HepG2 (cell line): ENCODE results near the gene NPC1. TPM values are rescaled to one million over a fixed set of nuclear protein-coding genes. Genes with fewer than 3 reads are reported as not detected.

ENCODE experiments used
- ATF7 ChIP-seq, 2 experiments: fragments of 450-650 bp in 1 of 2; sonication (generic) in 1 of 2; formaldehyde crosslinking in 1 of 2; IDR thresholded peaks; 2 replicates each; pipeline versions ENCODE4 v1.4.0 to v1.6.1; 2016 to 2020; ENCODE audit warnings: antibody characterized with exemption in 1 of 2, mild to moderate bottlenecking in 1 of 2, missing genetic modification reagents in 1 of 2
- BCLAF1 ChIP-seq: fragments of 450-650 bp; IDR thresholded peaks from 2 replicates; pipeline ENCODE4 v1.6.1; 2017; ENCODE audit warnings: mild to moderate bottlenecking
- CBX1 ChIP-seq: IDR thresholded peaks from one replicate; pipeline ENCODE4 v1.6.1; 2016; ENCODE audit warnings: antibody characterized with exemption, low read depth
- DDIT3 ChIP-seq: sonication (generic); formaldehyde crosslinking; IDR thresholded peaks from 2 replicates; pipeline ENCODE4 v1.4.0; 2020; ENCODE audit warnings: mild to moderate bottlenecking, missing genetic modification reagents
- EED ChIP-seq: sonication (generic); formaldehyde crosslinking; IDR thresholded peaks from 2 replicates; pipeline ENCODE4 v1.5.0; 2020; ENCODE audit warnings: mild to moderate bottlenecking, missing genetic modification reagents
- FIP1L1 ChIP-seq: fragments of 200-400 bp; formaldehyde crosslinking; IDR thresholded peaks from 2 replicates; pipeline ENCODE4 v1.6.1; 2018; ENCODE audit warnings: low read depth, mild to moderate bottlenecking, low read length, moderate library complexity, borderline replicate concordance; ENCODE audit not compliant: insufficient read depth
- GPN1 ChIP-seq: sonication (generic); formaldehyde crosslinking; IDR thresholded peaks from 2 replicates; pipeline ENCODE4 v1.5.1; 2020; ENCODE audit warnings: missing genetic modification reagents, borderline replicate concordance
- HMGA1 ChIP-seq: sonication (generic); formaldehyde crosslinking; conservative IDR thresholded peaks from 2 replicates; pipeline ENCODE4 v1.4.0; 2020; ENCODE audit warnings: missing genetic modification reagents
- KAT8 ChIP-seq: IDR thresholded peaks from 2 replicates; pipeline ENCODE4 v1.6.1; 2016; ENCODE audit warnings: missing genetic modification reagents, missing compliant biosample characterization
- KDM5A ChIP-seq: fragments of 200-600 bp; sonication (generic); IDR thresholded peaks from 2 replicates; pipeline ENCODE4 v1.7.0; 2018; ENCODE audit warnings: antibody characterized with exemption, mild to moderate bottlenecking, low read length, borderline replicate concordance
- KLF6 ChIP-seq: IDR thresholded peaks from 2 replicates; pipeline ENCODE4 v1.8.0; 2016; ENCODE audit warnings: missing biosample characterization, missing genetic modification reagents
- KLF9 ChIP-seq: IDR thresholded peaks from 2 replicates; pipeline ENCODE4 v1.6.1; 2016; ENCODE audit warnings: low read depth
- MEIS1 ChIP-seq: sonication (generic); formaldehyde crosslinking; IDR thresholded peaks from 2 replicates; pipeline ENCODE4 v1.9.0; 2021; ENCODE audit warnings: mild to moderate bottlenecking, missing genetic modification reagents, moderate library complexity, borderline replicate concordance
- MTF1 ChIP-seq: sonication (generic); formaldehyde crosslinking; IDR thresholded peaks from 2 replicates; pipeline ENCODE4 v1.5.0; 2020; ENCODE audit warnings: missing genetic modification reagents
- PAX8 ChIP-seq: sonication (generic); formaldehyde crosslinking; IDR thresholded peaks from 2 replicates; pipeline ENCODE4 v1.8.0; 2022; ENCODE audit warnings: mild to moderate bottlenecking, missing genetic modification reagents, borderline replicate concordance
- RFXANK ChIP-seq: IDR thresholded peaks from 2 replicates; pipeline ENCODE4 v1.6.1; 2016
- SRSF1 ChIP-seq: fragments of 200-400 bp; formaldehyde crosslinking; optimal IDR thresholded peaks from 2 replicates; pipeline ENCODE3; 2017; ENCODE audit warnings: mild to moderate bottlenecking, low read depth, low read length, moderate library complexity
- TARDBP ChIP-seq: sonication (generic); formaldehyde crosslinking; IDR thresholded peaks from 2 replicates; pipeline ENCODE4 v1.8.0; 2022; ENCODE audit warnings: mild to moderate bottlenecking, missing genetic modification reagents
- TBL1XR1 ChIP-seq: fragments of 150-350 bp; IDR thresholded peaks from 2 replicates; pipeline ENCODE4 v1.6.1; 2014; ENCODE audit warnings: borderline replicate concordance, low read length; ENCODE audit not compliant: partially characterized antibody
- TEAD3 ChIP-seq: optimal IDR thresholded peaks from 2 replicates; pipeline ENCODE3; 2016; ENCODE audit warnings: borderline replicate concordance
- TRAFD1 ChIP-seq: sonication (generic); formaldehyde crosslinking; IDR thresholded peaks from 2 replicates; pipeline ENCODE4 v1.5.1; 2020; ENCODE audit warnings: missing genetic modification reagents, mild to moderate bottlenecking, borderline replicate concordance
- U2AF1 ChIP-seq: fragments of 200-400 bp; formaldehyde crosslinking; optimal IDR thresholded peaks from 2 replicates; pipeline ENCODE3; 2017; ENCODE audit warnings: mild to moderate bottlenecking, low read depth, low read length
- ZBTB38 ChIP-seq: sonication (generic); formaldehyde crosslinking; IDR thresholded peaks from 2 replicates; pipeline ENCODE4 v1.5.1; 2020; ENCODE audit warnings: mild to moderate bottlenecking, missing genetic modification reagents
- ZBTB7A ChIP-seq: sonication (generic); formaldehyde crosslinking; IDR thresholded peaks from 2 replicates; pipeline ENCODE4 v1.8.0; 2022; ENCODE audit warnings: mild to moderate bottlenecking, missing genetic modification reagents
- ZFYVE20 ChIP-seq: sonication (generic); formaldehyde crosslinking; IDR thresholded peaks from 2 replicates; pipeline ENCODE4 v1.8.0; 2023; ENCODE audit warnings: low read depth, mild to moderate bottlenecking, moderate library complexity, missing genetic modification reagents, borderline replicate concordance
- ZIK1 ChIP-seq: sonication (generic); formaldehyde crosslinking; IDR thresholded peaks from 2 replicates; pipeline ENCODE4 v1.5.0; 2020; ENCODE audit warnings: mild to moderate bottlenecking, low read depth, missing genetic modification reagents, borderline replicate concordance
- ZNF33B ChIP-seq: sonication (generic); formaldehyde crosslinking; IDR thresholded peaks from 2 replicates; pipeline ENCODE4 v1.5.1; 2020; ENCODE audit warnings: mild to moderate bottlenecking, missing genetic modification reagents
- ZNF776 ChIP-seq: sonication (generic); formaldehyde crosslinking; IDR thresholded peaks from 2 replicates; pipeline ENCODE4 v1.4.0; 2020; ENCODE audit warnings: mild to moderate bottlenecking, missing genetic modification reagents
- ZNF891 ChIP-seq: sonication (generic); formaldehyde crosslinking; IDR thresholded peaks from 2 replicates; pipeline ENCODE4 v1.5.0; 2020; ENCODE audit warnings: mild to moderate bottlenecking, missing genetic modification reagents
- polyA plus RNA-seq, 8 experiments: library from polyadenylated mRNA; depleted of rRNA in 3 of 8; stranded (reverse) in 7 of 8; unstranded in 1 of 8; fragments of >200 nt; fragmentation: Illumina TruSeq in 4 of 8; extraction: Trizol in 4 of 8; gene quantifications; 2 replicates each; pipeline versions ENCODE4 v1.2.1 to v1.2.3, GENCODE V29; 2011 to 2016; ENCODE audit warnings: low read depth in 4 of 8, missing spikeins in 1 of 8, mixed read lengths in 1 of 8; ENCODE audit not compliant: insufficient read depth in 1 of 8
- total RNA-seq, 5 experiments: library from RNA; depleted of rRNA; stranded (reverse); fragments of >200 nt; fragmentation: Illumina TruSeq; extraction: Trizol; gene quantifications; 2 replicates each; pipeline ENCODE4 v1.2.3, GENCODE V29; 2016; ENCODE audit warnings: low read depth in 1 of 5

The NPC1 gene
- total and polyA plus RNA-seq, 2 of the 13 experiments (the other 11 are each of a cell fraction or from before 2014, with no cell fraction given) = 46.5 to 114 TPM

- TF ChIP-seq ZBTB38 (peak; percentile 66), KLF6 (0 out of 2 replicates have a peak, but pooled peaks have one; percentile 30), ATF7 (IDR thresholded peaks at IDR 0.05) (no peak), ATF7 (CRISPR knock-in tag; IDR thresholded peaks at IDR 0.05) (no peak), DDIT3 (no peak), TBL1XR1 (peak; percentile 19), MTF1 (no peak), TRAFD1 (no peak), GPN1 (CRISPR knock-in tag) (no peak), BCLAF1 (no peak), KAT8 (CRISPR knock-in tag) (0 out of 2 replicates have a peak, but pooled peaks have one; percentile 16), SRSF1 (no peak), CBX1 (peak; percentile 28), TEAD3 (no peak), ZFYVE20 (no peak), ZIK1 (no peak), PAX8 (CRISPR knock-in tag) (no peak), ZNF891 (CRISPR knock-in tag) (no peak), ZNF33B (no peak), EED (no peak), U2AF1 (no peak), ZBTB7A (CRISPR knock-in tag) (no peak), MEIS1 (no peak), FIP1L1 (no peak), RFXANK (CRISPR knock-in tag) (no peak), TARDBP (CRISPR knock-in tag) (peak; percentile 81), ZNF776 (CRISPR knock-in tag) (no peak), KDM5A (no peak), KLF9 (CRISPR knock-in tag) (no peak), HMGA1 (CRISPR knock-in tag) (no peak)
Observed at GRCh38 chr18:23545247-23545789, 41.0 kb downstream of the NPC1 start (continued).
